GM12878 (cell line): ENCODE results near the gene FGF2. TPM values are rescaled to one million over a fixed set of nuclear protein-coding genes. Genes with fewer than 3 reads are reported as not detected.

Source experiments
- ATAC-seq: fragments of 200-7000 bp; cut with Tn5 transposase; 3 replicates; pipeline ENCODE4 v1.9.1; 2020; ENCODE audit warnings: mild to moderate bottlenecking, moderate library complexity
- BruUV-seq: library from RNA; stranded (reverse); fragments of 400-500 nt; replicated peaks from 2 replicates; lab custom pipeline; 2021; lab: Mats Ljungman, UMichigan
- CTCF ChIA-PET: fragments of 300-600 bp; sonication (Branson Sonifier 250); formaldehyde crosslinking; extraction: SDS; loops from one replicate; lab custom pipeline; 2021; ENCODE audit warnings: inconsistent platforms; lab: Yijun Ruan, JAX
- POLR2A ChIA-PET: fragments of 350-600 bp; formaldehyde crosslinking; extraction: SDS; loops from one replicate; lab custom pipeline; 2021; ENCODE audit warnings: inconsistent platforms; lab: Charles Lee
- RAD21 ChIA-PET: fragments of 300-600 bp; sonication (Branson Sonifier 250); formaldehyde crosslinking; loops from one replicate; lab custom pipeline; 2023; ENCODE audit warnings: antibody characterized with exemption; ENCODE audit not compliant: unreplicated experiment; lab: Charles Lee
- SMC1A ChIA-PET: fragments of 300-600 bp; sonication (Branson Sonifier 250); formaldehyde crosslinking; loops from one replicate; lab custom pipeline; 2023; ENCODE audit not compliant: unreplicated experiment, uncharacterized antibody; lab: Charles Lee
- DNase-seq: peaks from one replicate; pipeline ENCODE4 v3.0.0-alpha.2; 2011; ENCODE audit warnings: low read depth, low spot score
- FAIRE-seq: peaks from 3 replicates; lab custom pipeline; 2011; peaks lifted over from hg19 to GRCh38; lab: Jason Lieb, UNC
- H2AFZ ChIP-seq: 2 replicates; pipeline ENCODE4 v1.6.0; 2011; ENCODE audit warnings: low read depth, low read length, control low read depth; ENCODE audit not compliant: control insufficient read depth
- H3K27ac ChIP-seq: 2 replicates; pipeline ENCODE4 v1.5.1; 2011; ENCODE audit warnings: control low read depth; ENCODE audit not compliant: control insufficient read depth, insufficient read depth
- H3K27me3 ChIP-seq, 2 experiments: replicated peaks in 1 of 2; 2 replicates each; pipeline versions ENCODE4 v1.6.0 to v1.6.1; 2011; ENCODE audit warnings: low read length in 1 of 2; ENCODE audit not compliant: control insufficient read depth in 2 of 2, insufficient read depth in 2 of 2
- H3K36me3 ChIP-seq, 2 experiments: 2 replicates each; pipeline ENCODE4 v1.5.1; 2011; ENCODE audit warnings: low read length in 1 of 2; ENCODE audit not compliant: control insufficient read depth in 2 of 2, insufficient read depth in 2 of 2
- H3K4me1 ChIP-seq: 2 replicates; pipeline ENCODE4 v1.6.1; 2011; ENCODE audit warnings: mild to moderate bottlenecking, low read length, moderate library complexity, mixed read lengths; ENCODE audit not compliant: control insufficient read depth, insufficient read depth
- H3K4me2 ChIP-seq: 2 replicates; pipeline ENCODE4 v1.6.0; 2011; ENCODE audit warnings: control low read depth; ENCODE audit not compliant: control insufficient read depth, insufficient read depth
- H3K4me3 ChIP-seq: fragments of 200-600 bp; sonication (generic); 2 replicates; pipeline ENCODE4 v1.5.1; 2016
- H3K79me2 ChIP-seq: 2 replicates; pipeline ENCODE4 v1.6.0; 2011; ENCODE audit warnings: low read length; ENCODE audit not compliant: control insufficient read depth, insufficient read depth
- H3K9ac ChIP-seq: 2 replicates; pipeline ENCODE4 v1.8.0; 2011; ENCODE audit warnings: low read length, control low read depth, mixed read lengths; ENCODE audit not compliant: control insufficient read depth, insufficient read depth
- H3K9me3 ChIP-seq: replicated peaks from 3 replicates; pipeline ENCODE4 v1.5.1; 2011; ENCODE audit warnings: mild to moderate bottlenecking, low read length; ENCODE audit not compliant: control insufficient read depth, insufficient read depth
- H4K20me1 ChIP-seq: 2 replicates; pipeline ENCODE4 v1.6.0; 2011; ENCODE audit not compliant: control insufficient read depth, insufficient read depth
- CUX1 ChIP-seq: IDR thresholded peaks from 2 replicates; pipeline ENCODE4 v1.6.1; 2012; ENCODE audit warnings: improper control_type of control experiment, low read depth, low read length; ENCODE audit not compliant: insufficient replicate concordance
- ELK1 ChIP-seq: IDR thresholded peaks from 2 replicates; pipeline ENCODE4 v1.6.1; 2012; ENCODE audit warnings: low read depth, low read length, improper control_type of control experiment
- FOXM1 ChIP-seq: IDR thresholded peaks from 2 replicates; pipeline ENCODE4 v1.6.1; 2012; ENCODE audit warnings: low read depth, mild to moderate bottlenecking, inconsistent platforms, low read length, moderate library complexity
- HSF1 ChIP-seq: fragments of 150-350 bp; IDR thresholded peaks from 2 replicates; pipeline ENCODE4 v1.6.1; 2014; ENCODE audit warnings: mild to moderate bottlenecking, low read depth, low read length
- SRF ChIP-seq, 2 experiments: IDR thresholded peaks; 2 replicates each; pipeline ENCODE4 v1.6.1; 2011; ENCODE audit warnings: low read depth in 2 of 2, low read length in 2 of 2, mild to moderate bottlenecking in 1 of 2, moderate library complexity in 1 of 2
- TCF12 ChIP-seq: IDR thresholded peaks from 2 replicates; pipeline ENCODE4 v1.6.1; 2011; ENCODE audit warnings: low read depth, mild to moderate bottlenecking, low read length
- YY1 ChIP-seq: IDR thresholded peaks from 2 replicates; pipeline ENCODE4 v1.6.1; 2011; ENCODE audit warnings: low read depth, mild to moderate bottlenecking, low read length
- ZNF687 ChIP-seq: fragments of 450-650 bp; IDR thresholded peaks from 2 replicates; pipeline ENCODE4 v1.6.1; 2017; ENCODE audit warnings: mild to moderate bottlenecking, moderate library complexity
- whole genome bisulfite sequencing: methylation state at CpG from one replicate; pipeline ENCODE4 v1.1.6; 2016; ENCODE audit warnings: low lambda C conversion rate; ENCODE audit not compliant: insufficient replicate concordance, insufficient coverage; ENCODE audit errors: missing lambda C conversion rate; 5-methylcytosine and 5-hydroxymethylcytosine counted together
- in situ Hi-C: fragments of 300-500 bp; cut with MboI; formaldehyde crosslinking; loops from 9 replicates; pipeline ENCODE4 v1.14.3; 2018; ENCODE audit warnings: mixed read lengths
- intact Hi-C: fragments of 100-400 bp; cut with micrococcal nuclease; formaldehyde crosslinking; loops from one replicate; pipeline ENCODE4 v1.14.2; 2022; ENCODE audit not compliant: unreplicated experiment
- polyA plus RNA-seq, 11 experiments: library from polyadenylated mRNA; depleted of rRNA in 4 of 11; unstranded in 6 of 11; stranded (reverse) in 5 of 11; fragments of >200 nt; fragmentation: Nextera tagmentation in 4 of 11; fragmentation: Illumina TruSeq in 1 of 11; extraction: Ambion mirVana in 4 of 11; extraction: Trizol in 1 of 11; gene quantifications; 1 replicate in 1 of 11; 2 replicates in 10 of 11; pipeline versions ENCODE4 v1.2.1 to v1.2.3, GENCODE V29; 2011 to 2016; ENCODE audit warnings: inconsistent platforms in 2 of 11, missing spikeins in 2 of 11, low read depth in 1 of 11
- total RNA-seq, 4 experiments: library from RNA; depleted of rRNA in 3 of 4; stranded (reverse); fragments of >200 nt in 3 of 4; fragmentation: Illumina TruSeq in 1 of 4; extraction: Trizol in 1 of 4; gene quantifications; 2 replicates each; pipeline versions ENCODE4 v1.2.1 to v1.2.3, GENCODE V29; 2013 to 2021

Gene FGF2
- total and polyA plus RNA-seq, 10 of the 15 experiments (the other 5 are each of a cell fraction or from before 2014, with no cell fraction given): 0.13 to 1.7 (median 0.25) TPM

GRCh38 chr4:122854447-122855352 is 28.1 kb downstream of the FGF2 start:
- ChIA-PET CTCF (no interaction called here), POLR2A (no interaction called here), RAD21 (no interaction called here), SMC1A (interaction anchor here (1.0 to 1.4 kb wide), 3 partner anchors 15 to 33 kb away, joined by 3 to 4 read pairs (median 3); no protein-coding TSS in a partner anchor)
- no peaks in the 10 kb centered on the region; a peak in 2 of 4 replicates for H3K27me3 ChIP-seq
- H3K9ac ChIP-seq: no peak overlapping the region
- intact Hi-C loops (no loop called here), in situ Hi-C loops (no loop called here)
- no peak overlapping the region for H3K4me2 ChIP-seq
- no peak overlapping the region for H2AFZ ChIP-seq
- FAIRE-seq: no peak
- H3K79me2 ChIP-seq: no peaks in the 10 kb centered on the region
- ATAC-seq: no peak
- no peak overlapping the region for H3K4me3 ChIP-seq
- H3K4me1 ChIP-seq: no peaks in the 10 kb centered on the region
- H3K9me3 ChIP-seq: no peaks in the 10 kb centered on the region
- H4K20me1 ChIP-seq: no peaks in the 10 kb centered on the region
- TF ChIP-seq CUX1 (no peak), FOXM1 (no peak), ZNF687 (no peak), ELK1 (no peak), SRF (IDR thresholded peaks at IDR 0.05; ENCODE audit: low read depth in 2 of 2, low read length in 2 of 2) (no peak), YY1 (no peak), TCF12 (no peak), HSF1 (no peak)
- no TSS peak for BruUV-seq
- H3K27ac ChIP-seq: no peak overlapping the region
- 78% methylated on average over 10 of the region's 10 CpGs for WGBS
- no peak for DNase-seq
- no peaks in the 10 kb centered on the region for H3K36me3 ChIP-seq
